Epithelial cell of proximal tubule (primary cell): ENCODE measurements around the gene KLF14. TPM values are rescaled to one million over a fixed set of nuclear protein-coding genes. Genes with fewer than 3 reads are reported as not detected.
"Not testable (repeated sequence)": the region's sequence is repeated elsewhere in the genome, so short reads cannot be mapped to it uniquely, and the experiment has no call there.

Experiments used
- DNase-seq: peaks from one replicate; pipeline ENCODE4 v3.0.0-alpha.2; 2011; ENCODE audit warnings: low read depth
- H3K4me3 ChIP-seq: 2 replicates; pipeline ENCODE4 v1.5.1; 2011; ENCODE audit warnings: low read depth, mild to moderate bottlenecking, low read length
- total RNA-seq: library from RNA; depleted of rRNA; stranded (reverse); fragments of >200 nt; gene quantifications from 2 replicates; pipeline ENCODE4 v1.2.3, GENCODE V29; 2015
- TF ChIP-seq, protein P1 (sequence below): conservative IDR thresholded peaks from 2 replicates; pipeline ENCODE4 v1.5.1; 2012; ENCODE audit warnings: low read depth, mild to moderate bottlenecking, low read length

The KLF14 gene
- total RNA-seq, 1 donor from 2014 or later: not detected

DNA sequence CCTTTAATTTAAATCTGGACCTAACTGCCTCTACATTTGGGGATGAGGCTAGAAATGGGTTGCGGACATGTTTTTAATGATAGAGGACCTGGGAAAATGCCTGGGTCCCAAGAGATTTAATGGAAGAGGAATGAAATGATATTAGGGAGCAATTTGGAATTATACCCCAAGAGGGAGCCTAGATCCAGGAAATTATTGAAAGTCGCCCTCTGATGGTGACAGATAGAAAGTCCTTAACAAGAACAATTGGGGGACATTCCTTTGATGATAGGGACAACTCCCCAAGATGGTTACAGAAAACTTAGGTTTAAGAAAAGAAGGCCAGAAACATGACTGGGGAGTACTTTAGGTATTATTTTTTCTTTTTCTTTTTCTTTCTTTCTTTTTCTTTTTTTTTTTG, 38.2 kb downstream of the KLF14 start:
- H3K4me3 ChIP-seq: no peak overlapping the region
- TF ChIP-seq, protein P1, sequence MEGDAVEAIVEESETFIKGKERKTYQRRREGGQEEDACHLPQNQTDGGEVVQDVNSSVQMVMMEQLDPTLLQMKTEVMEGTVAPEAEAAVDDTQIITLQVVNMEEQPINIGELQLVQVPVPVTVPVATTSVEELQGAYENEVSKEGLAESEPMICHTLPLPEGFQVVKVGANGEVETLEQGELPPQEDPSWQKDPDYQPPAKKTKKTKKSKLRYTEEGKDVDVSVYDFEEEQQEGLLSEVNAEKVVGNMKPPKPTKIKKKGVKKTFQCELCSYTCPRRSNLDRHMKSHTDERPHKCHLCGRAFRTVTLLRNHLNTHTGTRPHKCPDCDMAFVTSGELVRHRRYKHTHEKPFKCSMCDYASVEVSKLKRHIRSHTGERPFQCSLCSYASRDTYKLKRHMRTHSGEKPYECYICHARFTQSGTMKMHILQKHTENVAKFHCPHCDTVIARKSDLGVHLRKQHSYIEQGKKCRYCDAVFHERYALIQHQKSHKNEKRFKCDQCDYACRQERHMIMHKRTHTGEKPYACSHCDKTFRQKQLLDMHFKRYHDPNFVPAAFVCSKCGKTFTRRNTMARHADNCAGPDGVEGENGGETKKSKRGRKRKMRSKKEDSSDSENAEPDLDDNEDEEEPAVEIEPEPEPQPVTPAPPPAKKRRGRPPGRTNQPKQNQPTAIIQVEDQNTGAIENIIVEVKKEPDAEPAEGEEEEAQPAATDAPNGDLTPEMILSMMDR: peak; percentile 76
- no peak for DNase-seq

DNA sequence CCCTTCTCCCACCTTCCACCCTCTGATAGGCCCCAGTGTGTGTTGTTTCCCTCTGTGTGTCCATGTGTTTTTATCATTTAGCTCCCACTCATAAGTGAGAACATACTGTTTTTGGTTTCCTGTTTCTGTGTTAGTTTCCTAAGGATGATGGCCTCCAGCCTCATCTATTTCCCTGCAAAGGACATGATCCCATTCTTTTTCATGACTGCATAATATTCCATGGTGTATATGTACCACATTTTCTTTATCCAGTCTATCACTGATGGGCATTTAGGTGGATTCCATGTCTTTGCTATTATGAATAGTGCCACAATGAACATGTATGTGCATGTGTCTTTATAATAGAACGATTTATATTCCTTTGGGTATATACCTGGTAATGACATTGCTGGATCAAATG, 41.6 kb downstream of the KLF14 start:
- not testable (repeated sequence) for H3K4me3 ChIP-seq, DNase-seq

DNA sequence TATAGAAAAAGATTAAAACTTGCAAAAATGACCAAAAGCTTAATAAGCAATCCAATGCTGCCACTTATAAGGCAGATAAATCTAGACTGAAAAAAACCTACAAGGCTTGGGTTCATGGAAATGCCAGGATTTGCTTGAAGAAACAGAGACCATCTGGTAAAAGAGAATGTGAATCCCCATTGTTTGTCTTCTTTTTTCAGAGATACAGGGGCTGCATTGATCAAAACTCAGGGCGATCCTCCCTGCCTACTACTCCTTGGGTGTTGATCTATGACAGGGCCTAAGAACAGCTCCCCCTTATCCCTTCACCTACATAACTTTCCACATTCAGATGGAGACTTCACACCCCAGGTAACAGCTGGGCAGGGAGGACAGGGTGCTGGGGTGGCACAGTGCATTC, 44.3 kb downstream of the KLF14 start:
- no peak for DNase-seq
- TF ChIP-seq, protein P1: no peak
- H3K4me3 ChIP-seq: no peak overlapping the region

DNA sequence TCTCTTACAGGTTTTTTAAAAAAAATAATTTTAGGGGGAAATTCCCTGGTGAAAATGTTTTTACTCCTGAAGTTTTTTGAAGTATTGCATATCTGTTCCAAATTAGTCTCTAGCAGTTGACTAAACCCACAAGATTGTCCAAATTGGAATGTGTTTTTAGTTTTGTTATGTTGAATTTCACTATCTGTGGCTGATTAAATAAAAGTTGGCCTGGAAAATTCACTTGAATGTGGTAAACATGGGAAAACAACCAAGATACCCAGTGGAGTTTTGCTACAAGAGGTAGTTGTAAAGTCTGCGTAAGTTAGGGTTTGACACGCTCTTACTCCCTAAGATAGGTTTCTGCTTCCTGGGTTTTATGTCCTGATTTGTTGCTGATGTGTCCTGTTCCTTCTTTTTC, 51.0 kb downstream of the KLF14 start:
- H3K4me3 ChIP-seq: no peak overlapping the region
- TF ChIP-seq, protein P1: no peak
- DNase-seq: no peak

Other genes with a start within 250 kb of the KLF14 start
- gene MEST, start 242.1 kb downstream of the KLF14 start, total RNA-seq: 42.0 and 66.4 TPM in 2 replicates
- 18.5 and 27.8 TPM in 2 replicates for gene COPG2, start 65.5 kb downstream of the KLF14 start, total RNA-seq
- gene TSGA13, start 47.7 kb downstream of the KLF14 start, total RNA-seq: not detected in 2 replicates